K562 (cell line): ENCODE measurements around the gene ANO8. TPM values are rescaled to one million over a fixed set of nuclear protein-coding genes. Genes with fewer than 3 reads are reported as not detected.

ENCODE experiments used
- ARID2 ChIP-seq: fragments of 450-650 bp; IDR thresholded peaks from 2 replicates; pipeline ENCODE4 v1.6.1; 2017; ENCODE audit warnings: antibody characterized with exemption, mild to moderate bottlenecking
- BDP1 ChIP-seq: IDR thresholded peaks from 3 replicates; pipeline ENCODE4 v1.6.1; 2011; ENCODE audit not compliant: insufficient read length, insufficient read depth
- CREB3 ChIP-seq: fragments of 450-650 bp; conservative IDR thresholded peaks from 2 replicates; pipeline ENCODE4 v1.6.1; 2016; ENCODE audit warnings: missing genetic modification characterization, low read depth, mild to moderate bottlenecking, missing compliant biosample characterization, moderate library complexity
- KDM5B ChIP-seq: fragments of 200-600 bp; sonication (generic); IDR thresholded peaks from 2 replicates; pipeline ENCODE4 v1.6.1; 2012; ENCODE audit warnings: low read depth, mild to moderate bottlenecking, moderate library complexity, low read length, control low read depth, inconsistent platforms; ENCODE audit not compliant: insufficient replicate concordance
- RBM22 ChIP-seq: fragments of 200-400 bp; formaldehyde crosslinking; IDR thresholded peaks from 2 replicates; pipeline ENCODE4 v1.6.1; 2018; ENCODE audit warnings: low read length, low read depth; ENCODE audit not compliant: poor library complexity, severe bottlenecking
- RNF219 ChIP-seq: fragments of 250-450 bp; sonication (Bioruptor Pico); IDR thresholded peaks from 2 replicates; pipeline ENCODE4 v1.5.0; 2022; ENCODE audit warnings: mild to moderate bottlenecking
- SLC30A9 ChIP-seq: fragments of 250-450 bp; sonication (Bioruptor Pico); IDR thresholded peaks from 2 replicates; pipeline ENCODE4 v1.8.0; 2022; ENCODE audit warnings: mild to moderate bottlenecking, moderate library complexity
- SRSF7 ChIP-seq: fragments of 200-400 bp; formaldehyde crosslinking; optimal IDR thresholded peaks from 2 replicates; pipeline ENCODE3; 2017; ENCODE audit warnings: mild to moderate bottlenecking, low read depth, low read length
- TFE3 ChIP-seq: fragments of 450-650 bp; formaldehyde crosslinking; IDR thresholded peaks from 2 replicates; pipeline ENCODE4 v1.4.0; 2020; ENCODE audit warnings: mild to moderate bottlenecking, mixed read lengths
- TRIM25 ChIP-seq: fragments of 450-650 bp; IDR thresholded peaks from 2 replicates; pipeline ENCODE4 v1.7.0; 2016; ENCODE audit warnings: borderline replicate concordance
- TSHZ1 ChIP-seq: fragments of 250-450 bp; sonication (Bioruptor Pico); IDR thresholded peaks from 2 replicates; pipeline ENCODE4 v1.4.0; 2020; ENCODE audit warnings: mild to moderate bottlenecking, moderate library complexity
- ZFPM2 ChIP-seq: fragments of 250-450 bp; sonication (Bioruptor Pico); IDR thresholded peaks from 2 replicates; pipeline ENCODE4 v1.5.1; 2022; ENCODE audit warnings: mild to moderate bottlenecking
- ZFX ChIP-seq: sonication (generic); formaldehyde crosslinking; IDR thresholded peaks from 2 replicates; pipeline ENCODE4 v1.8.0; 2022; ENCODE audit warnings: mild to moderate bottlenecking, missing genetic modification reagents, moderate library complexity
- polyA plus RNA-seq, 8 experiments: library from polyadenylated mRNA; depleted of rRNA in 4 of 8; stranded (reverse) in 5 of 8; unstranded in 3 of 8; fragments of >200 nt; fragmentation: Nextera tagmentation in 2 of 8; fragmentation: Illumina TruSeq in 1 of 8; extraction: Ambion mirVana in 2 of 8; extraction: Trizol in 1 of 8; gene quantifications; 2 replicates each; pipeline versions ENCODE4 v1.2.1 to v1.2.3, GENCODE V29; 2011 to 2014; ENCODE audit warnings: inconsistent platforms in 1 of 8, missing spikeins in 1 of 8
- total RNA-seq, 7 experiments: library from RNA; depleted of rRNA in 6 of 7; stranded (reverse); fragments of >200 nt in 6 of 7; fragmentation: Illumina TruSeq in 2 of 7; extraction: Trizol in 2 of 7; gene quantifications; 2 replicates each; pipeline versions ENCODE4 v1.2.1 to v1.2.3, GENCODE V29; 2011 to 2021; ENCODE audit warnings: low replicate concordance in 1 of 7

ANO8 gene
- total and polyA plus RNA-seq, 9 of the 15 experiments (the other 6 are each of a cell fraction or from before 2014, with no cell fraction given), result 0.07 to 7.6 (median 2.3) TPM; not detected in 1

- TF ChIP-seq KDM5B (peak; percentile 70), TFE3 (CRISPR knock-in tag) (no peak), ZFPM2 (CRISPR knock-in tag) (no peak), SLC30A9 (no peak), SRSF7 (no peak), BDP1 (no peak), RBM22 (peak; percentile 60), CREB3 (no peak), ZFX (CRISPR knock-in tag) (peak; percentile 89), TSHZ1 (CRISPR knock-in tag) (no peak), RNF219 (CRISPR knock-in tag) (no peak), TRIM25 (no peak), ARID2 (no peak)
These were observed 31.3 kb downstream of the ANO8 start, which contains the start of gene ABHD8 (continued) for GRCh38 chr19:17303167-17303939.
